ENCODE data around the gene KLC1.

DNA sequence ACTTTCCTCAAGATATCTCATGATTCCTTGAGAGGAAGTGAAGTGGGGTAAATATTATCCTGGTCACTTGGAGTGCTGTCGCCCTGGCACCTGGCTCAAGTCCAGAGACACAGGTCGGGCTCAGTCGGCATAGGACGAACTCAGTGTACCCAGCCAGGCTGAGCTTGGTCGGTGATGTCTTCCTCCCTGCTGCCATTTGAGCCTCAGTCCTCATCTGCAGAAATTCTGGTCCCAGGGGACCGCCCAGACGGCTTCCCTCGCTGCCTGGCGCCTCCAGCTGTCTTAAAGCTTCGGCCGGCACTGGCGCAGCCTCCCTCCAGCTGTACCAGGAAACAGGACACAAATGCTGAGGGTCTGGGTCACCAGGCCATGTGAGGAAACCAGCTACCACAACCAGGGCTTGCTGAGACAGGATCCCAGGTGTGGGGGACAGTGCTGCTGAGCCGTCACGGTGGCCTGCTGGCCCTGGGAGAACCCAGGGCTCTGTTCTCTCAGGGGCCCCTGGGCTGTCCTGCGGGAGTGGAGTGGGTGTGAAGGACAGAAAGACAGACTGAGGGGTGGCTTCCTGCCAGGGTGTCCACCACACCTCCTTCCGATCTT is 5.0 kb upstream of the KLC1 start:
- TF ChIP-seq, protein P1, sequence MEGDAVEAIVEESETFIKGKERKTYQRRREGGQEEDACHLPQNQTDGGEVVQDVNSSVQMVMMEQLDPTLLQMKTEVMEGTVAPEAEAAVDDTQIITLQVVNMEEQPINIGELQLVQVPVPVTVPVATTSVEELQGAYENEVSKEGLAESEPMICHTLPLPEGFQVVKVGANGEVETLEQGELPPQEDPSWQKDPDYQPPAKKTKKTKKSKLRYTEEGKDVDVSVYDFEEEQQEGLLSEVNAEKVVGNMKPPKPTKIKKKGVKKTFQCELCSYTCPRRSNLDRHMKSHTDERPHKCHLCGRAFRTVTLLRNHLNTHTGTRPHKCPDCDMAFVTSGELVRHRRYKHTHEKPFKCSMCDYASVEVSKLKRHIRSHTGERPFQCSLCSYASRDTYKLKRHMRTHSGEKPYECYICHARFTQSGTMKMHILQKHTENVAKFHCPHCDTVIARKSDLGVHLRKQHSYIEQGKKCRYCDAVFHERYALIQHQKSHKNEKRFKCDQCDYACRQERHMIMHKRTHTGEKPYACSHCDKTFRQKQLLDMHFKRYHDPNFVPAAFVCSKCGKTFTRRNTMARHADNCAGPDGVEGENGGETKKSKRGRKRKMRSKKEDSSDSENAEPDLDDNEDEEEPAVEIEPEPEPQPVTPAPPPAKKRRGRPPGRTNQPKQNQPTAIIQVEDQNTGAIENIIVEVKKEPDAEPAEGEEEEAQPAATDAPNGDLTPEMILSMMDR (IDR thresholded peaks at IDR 0.05; ENCODE audit: low read depth, low read length, missing input control), result no peak
- no peak for TF ChIP-seq YY1 (IDR thresholded peaks at IDR 0.05)
- no peak for TF ChIP-seq RXRA (IDR thresholded peaks at IDR 0.05)
- TF ChIP-seq TAF1 (conservative IDR thresholded peaks at IDR 0.05), result no peak
- TF ChIP-seq RAD21 (IDR thresholded peaks at IDR 0.05), result no peak
- TF ChIP-seq, protein P2, sequence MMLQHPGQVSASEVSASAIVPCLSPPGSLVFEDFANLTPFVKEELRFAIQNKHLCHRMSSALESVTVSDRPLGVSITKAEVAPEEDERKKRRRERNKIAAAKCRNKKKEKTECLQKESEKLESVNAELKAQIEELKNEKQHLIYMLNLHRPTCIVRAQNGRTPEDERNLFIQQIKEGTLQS (IDR thresholded peaks at IDR 0.05), result no peak
- TF ChIP-seq GABPA (IDR thresholded peaks at IDR 0.05 in 1 of 2, conservative IDR thresholded peaks at IDR 0.05 in 1 of 2), result no peak

Measured in liver (tissue), 3 donors.